Testis (tissue), 2 donors: Measurements from ENCODE around the gene XAF1.

Source experiments
- CTCF ChIP-seq, 3 experiments: fragments of 450-650 bp in 2 of 3; fragments of 200-600 bp in 1 of 3; sonication (generic) in 1 of 3; IDR thresholded peaks; one replicate each; pipeline ENCODE4 v1.5.1; 2016 to 2019; ENCODE audit warnings: antibody characterized with exemption in 3 of 3, mild to moderate bottlenecking in 2 of 3, moderate library complexity in 1 of 3
- POLR2A ChIP-seq: fragments of 450-650 bp; IDR thresholded peaks from one replicate; pipeline ENCODE4 v1.6.1; 2017; ENCODE audit warnings: antibody characterized with exemption, mild to moderate bottlenecking, moderate library complexity

GRCh38 chr17:6796017-6796886, 40.4 kb downstream of the XAF1 start:
- no peak for TF ChIP-seq CTCF (IDR thresholded peaks at IDR 0.05)
- TF ChIP-seq POLR2A: no peak
